Cardiac fibroblast (primary cell): ENCODE results near the gene DPP6.

Experiments
- DNase-seq, 2 donors: peaks; one replicate each; pipeline versions ENCODE4 v3.0.0 to v3.0.0-alpha.2; 2010; ENCODE audit warnings: low read depth in 2 of 2
- H3K4me3 ChIP-seq, 2 donors: replicated peaks in 1 of 2; 1 replicate in 1 of 2; 2 replicates in 1 of 2; pipeline ENCODE4 v1.5.1; 2011; ENCODE audit warnings: low read depth in 2 of 2, low read length in 2 of 2, mild to moderate bottlenecking in 2 of 2, moderate library complexity in 1 of 2
- TF ChIP-seq, protein P1 (sequence below): IDR thresholded peaks from one replicate; pipeline ENCODE4 v1.5.1; 2011; ENCODE audit warnings: low read depth, mild to moderate bottlenecking, low read length, inconsistent platforms

DPP6 gene

DNA sequence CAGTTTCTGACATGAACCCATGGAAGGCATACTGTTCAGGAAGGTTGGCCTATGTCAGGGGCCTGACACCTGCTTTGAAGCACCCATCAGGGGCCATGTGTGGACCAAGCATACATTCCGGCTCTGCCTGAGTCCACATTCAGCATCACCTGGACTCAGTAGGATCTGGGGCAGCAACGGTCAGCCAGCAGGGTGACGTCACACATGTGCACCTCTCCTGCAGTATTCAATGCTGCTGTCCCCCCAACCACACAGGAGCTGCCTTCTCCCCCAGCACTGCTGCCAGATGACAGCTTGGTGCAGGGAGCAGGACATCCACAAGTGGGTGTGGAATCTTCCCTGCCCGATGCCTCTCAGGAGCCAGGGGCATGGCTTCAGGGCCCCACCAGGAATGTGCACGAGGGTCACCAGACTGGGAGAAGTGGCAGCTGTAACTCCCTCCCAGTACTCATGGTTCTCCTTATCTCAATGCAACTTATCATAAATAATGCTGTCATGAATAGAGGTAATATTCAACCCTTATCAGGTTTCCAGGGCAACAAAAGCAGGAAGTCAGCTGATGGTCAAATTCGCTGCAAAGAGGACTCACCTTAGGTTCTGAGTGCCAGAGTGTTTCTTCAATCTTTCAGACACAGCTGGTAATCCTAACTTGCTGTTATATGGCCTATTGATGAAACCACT is 657.8 kb downstream of the DPP6 start:
- TF ChIP-seq, protein P1, sequence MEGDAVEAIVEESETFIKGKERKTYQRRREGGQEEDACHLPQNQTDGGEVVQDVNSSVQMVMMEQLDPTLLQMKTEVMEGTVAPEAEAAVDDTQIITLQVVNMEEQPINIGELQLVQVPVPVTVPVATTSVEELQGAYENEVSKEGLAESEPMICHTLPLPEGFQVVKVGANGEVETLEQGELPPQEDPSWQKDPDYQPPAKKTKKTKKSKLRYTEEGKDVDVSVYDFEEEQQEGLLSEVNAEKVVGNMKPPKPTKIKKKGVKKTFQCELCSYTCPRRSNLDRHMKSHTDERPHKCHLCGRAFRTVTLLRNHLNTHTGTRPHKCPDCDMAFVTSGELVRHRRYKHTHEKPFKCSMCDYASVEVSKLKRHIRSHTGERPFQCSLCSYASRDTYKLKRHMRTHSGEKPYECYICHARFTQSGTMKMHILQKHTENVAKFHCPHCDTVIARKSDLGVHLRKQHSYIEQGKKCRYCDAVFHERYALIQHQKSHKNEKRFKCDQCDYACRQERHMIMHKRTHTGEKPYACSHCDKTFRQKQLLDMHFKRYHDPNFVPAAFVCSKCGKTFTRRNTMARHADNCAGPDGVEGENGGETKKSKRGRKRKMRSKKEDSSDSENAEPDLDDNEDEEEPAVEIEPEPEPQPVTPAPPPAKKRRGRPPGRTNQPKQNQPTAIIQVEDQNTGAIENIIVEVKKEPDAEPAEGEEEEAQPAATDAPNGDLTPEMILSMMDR = no peak
- H3K4me3 ChIP-seq = no peak overlapping the region
- no peak for DNase-seq

DNA sequence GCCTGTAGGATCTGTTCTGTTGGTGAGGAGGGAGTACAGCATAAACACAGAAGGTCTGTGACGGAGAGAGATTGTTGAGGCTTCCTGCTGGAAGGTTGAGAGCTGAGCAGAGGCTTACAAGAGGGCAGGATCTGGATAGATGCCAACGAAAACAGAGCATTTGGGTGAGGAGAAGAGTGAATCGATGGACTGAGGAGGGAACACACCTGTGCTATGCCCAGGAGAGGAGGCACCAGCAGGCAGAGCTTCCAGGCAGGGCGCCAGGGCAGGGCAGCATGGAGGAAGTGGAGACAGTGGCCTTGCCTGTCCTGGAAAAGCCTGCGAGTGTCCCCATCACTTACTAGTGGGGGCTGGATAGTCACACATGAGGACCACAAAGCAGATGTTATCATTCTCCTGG is 667.8 kb downstream of the DPP6 start:
- no peak for DNase-seq
- TF ChIP-seq, protein P1 = no peak
- H3K4me3 ChIP-seq = no peak overlapping the region

DNA sequence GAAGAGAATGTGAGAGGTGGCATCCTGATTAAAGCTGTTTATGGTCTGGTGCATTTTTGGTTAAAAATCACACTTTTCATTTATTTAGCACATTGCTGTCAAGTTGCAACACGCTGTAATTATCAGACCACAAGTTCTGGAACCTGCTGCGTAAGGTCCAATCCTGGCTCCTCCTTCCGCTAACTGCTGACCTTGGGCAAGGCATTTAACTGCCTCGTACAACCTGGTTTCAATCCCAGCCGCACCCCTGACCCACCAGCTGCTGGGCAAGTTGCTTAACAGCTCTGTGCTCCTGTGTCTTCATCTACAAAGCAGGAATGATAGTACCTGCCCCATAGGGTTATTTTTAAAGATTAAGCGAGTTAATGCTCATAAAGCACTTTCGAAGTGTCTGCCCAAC is 668.9 kb downstream of the DPP6 start:
- DNase-seq = no peak
- H3K4me3 ChIP-seq = no peak overlapping the region
- TF ChIP-seq, protein P1 = no peak

DNA sequence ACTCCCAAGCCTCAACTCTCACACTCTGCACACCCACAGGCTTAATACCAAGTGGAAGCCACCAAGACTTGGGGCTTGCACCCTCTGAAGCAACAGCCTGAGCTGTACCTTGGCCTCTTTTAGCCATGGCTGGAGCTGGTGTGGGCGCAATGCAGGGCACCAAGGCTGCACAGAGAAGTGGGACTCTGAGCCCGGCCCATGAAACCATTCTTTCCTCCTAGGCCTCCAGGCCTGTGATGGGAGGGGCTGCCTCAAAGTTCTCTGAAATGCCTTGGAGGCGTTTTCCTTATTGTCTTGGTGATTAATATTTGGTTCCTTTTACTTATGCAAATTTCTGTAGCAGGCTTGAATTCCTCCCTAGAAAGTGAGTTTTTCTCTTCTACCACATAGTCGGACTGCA is 674.2 kb downstream of the DPP6 start:
- DNase-seq = no peak
- H3K4me3 ChIP-seq = no peak overlapping the region
- TF ChIP-seq, protein P1 = no peak

DNA sequence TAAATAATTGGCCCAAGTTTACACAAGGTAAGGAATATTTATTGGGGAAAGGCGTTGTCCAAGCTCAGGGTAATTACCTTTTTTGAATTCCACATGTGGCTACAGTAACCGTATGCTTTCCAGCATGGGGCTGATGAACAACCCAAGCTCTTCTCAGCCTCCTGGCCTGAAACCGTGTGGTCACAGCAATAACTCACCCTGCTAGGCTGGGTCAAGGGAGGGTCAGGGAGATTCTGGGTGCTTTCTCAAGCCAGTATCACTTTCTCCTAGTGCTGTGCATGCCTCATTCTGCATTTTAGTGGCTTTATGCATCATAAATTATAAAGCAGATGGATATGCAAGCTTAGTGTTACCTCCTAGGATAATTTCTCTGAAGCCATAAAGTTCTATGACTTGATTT is 676.9 kb downstream of the DPP6 start:
- no peak overlapping the region for H3K4me3 ChIP-seq
- TF ChIP-seq, protein P1 = no peak
- no peak for DNase-seq

DNA sequence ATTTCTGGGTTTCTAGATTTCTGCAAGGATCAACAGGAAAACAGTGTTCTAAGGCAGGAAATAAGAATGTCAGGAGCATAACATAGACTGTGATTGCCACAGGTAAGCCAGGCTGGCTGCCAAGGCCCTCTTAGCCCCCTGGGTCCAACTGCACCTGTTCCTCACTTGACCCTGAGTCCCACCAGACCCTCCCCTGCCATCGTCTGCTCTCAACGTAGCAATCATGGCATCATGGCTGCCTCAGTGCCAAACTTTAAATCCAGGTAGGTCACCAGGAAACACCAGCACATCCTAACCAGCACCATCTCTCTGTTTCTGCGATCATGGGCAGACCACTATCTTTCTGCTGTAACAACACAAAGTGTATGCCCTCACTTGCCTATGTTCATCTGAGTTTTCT is 683.6 kb downstream of the DPP6 start:
- H3K4me3 ChIP-seq = no peak overlapping the region
- TF ChIP-seq, protein P1 = no peak
- DNase-seq = no peak

DNA sequence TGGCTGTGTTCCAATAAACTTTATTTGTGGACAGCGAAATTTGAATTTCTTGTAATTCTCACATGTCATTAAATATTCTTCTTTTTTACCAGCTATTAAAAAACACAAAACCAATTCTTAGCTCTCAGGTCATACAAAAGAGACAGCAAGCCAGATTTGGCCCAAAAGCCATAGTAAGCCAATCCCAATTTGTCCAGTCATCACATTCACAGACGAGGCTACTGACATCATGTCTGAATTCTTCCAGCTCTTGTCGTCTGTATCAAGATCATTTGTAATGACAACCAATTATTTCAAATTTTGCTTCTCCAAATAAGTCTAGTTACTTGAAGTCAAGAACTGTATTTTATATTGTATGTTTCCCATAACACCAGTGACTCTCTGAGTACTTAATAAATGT is 684.2 kb downstream of the DPP6 start:
- TF ChIP-seq, protein P1 = no peak
- no peak for DNase-seq

More for the DNA sequence above, 684.2 kb downstream of the DPP6 start:
- H3K4me3 ChIP-seq = no peak overlapping the region
